BE2C (cell line): ENCODE results near the gene DPF3.

Experiments
- DNase-seq: peaks from one replicate; pipeline ENCODE4 v3.0.0-alpha.2; 2020
- H3K27me3 ChIP-seq: fragments of 250-450 bp; sonication (Bioruptor Pico); 2 replicates; pipeline ENCODE4 v1.5.1; 2020; ENCODE audit warnings: mild to moderate bottlenecking
- H3K36me3 ChIP-seq: fragments of 250-450 bp; sonication (Bioruptor Pico); 2 replicates; pipeline ENCODE4 v1.5.1; 2020; ENCODE audit warnings: mild to moderate bottlenecking
- H3K4me1 ChIP-seq: fragments of 250-450 bp; sonication (Bioruptor Pico); 2 replicates; pipeline ENCODE4 v1.5.1; 2020
- H3K4me3 ChIP-seq: 2 replicates; pipeline ENCODE4 v1.5.1; 2011; ENCODE audit warnings: low read depth, low read length
- H3K9me3 ChIP-seq: fragments of 250-450 bp; sonication (Bioruptor Pico); 2 replicates; pipeline ENCODE4 v1.5.1; 2020
- TF ChIP-seq, protein P1 (sequence below): IDR thresholded peaks from 2 replicates; pipeline ENCODE4 v1.5.1; 2012; ENCODE audit warnings: mild to moderate bottlenecking, low read depth, low read length

The DPF3 gene

DNA sequence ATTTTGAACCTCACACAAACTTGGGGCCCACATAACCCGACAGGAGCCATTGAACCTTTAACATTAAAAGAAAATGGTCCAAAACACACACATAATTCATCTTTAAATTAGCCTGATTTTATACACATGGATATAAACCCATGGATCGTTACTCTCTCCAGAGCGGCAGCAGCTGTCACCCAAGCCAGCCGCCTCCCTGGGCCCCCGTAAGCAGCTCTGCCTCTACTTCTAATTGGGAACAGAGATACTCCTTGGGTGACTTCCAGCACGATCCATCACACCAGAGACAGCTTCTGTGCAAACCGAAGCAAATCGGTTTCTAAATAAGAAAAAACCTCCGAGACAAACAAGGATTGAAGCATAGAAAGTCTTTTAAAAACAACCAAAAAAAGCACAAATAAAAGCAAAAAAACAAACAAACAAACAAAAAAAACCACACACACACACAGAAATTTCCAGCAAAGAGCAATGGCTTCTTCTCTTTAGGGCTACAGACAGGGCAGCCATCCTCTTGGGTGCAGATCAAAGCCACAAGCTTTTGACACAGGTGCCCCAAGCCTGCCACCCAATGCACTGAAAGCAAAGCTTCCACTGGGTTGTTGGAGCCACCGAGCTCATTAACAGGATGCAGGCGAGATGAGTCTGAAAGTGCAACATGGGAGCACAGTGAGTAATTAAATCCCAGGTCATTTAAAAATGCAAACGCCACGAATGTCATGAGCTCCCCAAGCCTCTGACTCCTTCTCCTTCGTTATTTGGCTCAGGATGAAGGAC lies 156.9 kb downstream of the DPF3 start:
- H3K27me3 ChIP-seq, result no peaks in the 10 kb centered on the region
- H3K9me3 ChIP-seq, result no peaks in the 10 kb centered on the region
- no peaks in the 10 kb centered on the region; the same call in 1 of the 2 replicates for H3K36me3 ChIP-seq
- TF ChIP-seq, protein P1, sequence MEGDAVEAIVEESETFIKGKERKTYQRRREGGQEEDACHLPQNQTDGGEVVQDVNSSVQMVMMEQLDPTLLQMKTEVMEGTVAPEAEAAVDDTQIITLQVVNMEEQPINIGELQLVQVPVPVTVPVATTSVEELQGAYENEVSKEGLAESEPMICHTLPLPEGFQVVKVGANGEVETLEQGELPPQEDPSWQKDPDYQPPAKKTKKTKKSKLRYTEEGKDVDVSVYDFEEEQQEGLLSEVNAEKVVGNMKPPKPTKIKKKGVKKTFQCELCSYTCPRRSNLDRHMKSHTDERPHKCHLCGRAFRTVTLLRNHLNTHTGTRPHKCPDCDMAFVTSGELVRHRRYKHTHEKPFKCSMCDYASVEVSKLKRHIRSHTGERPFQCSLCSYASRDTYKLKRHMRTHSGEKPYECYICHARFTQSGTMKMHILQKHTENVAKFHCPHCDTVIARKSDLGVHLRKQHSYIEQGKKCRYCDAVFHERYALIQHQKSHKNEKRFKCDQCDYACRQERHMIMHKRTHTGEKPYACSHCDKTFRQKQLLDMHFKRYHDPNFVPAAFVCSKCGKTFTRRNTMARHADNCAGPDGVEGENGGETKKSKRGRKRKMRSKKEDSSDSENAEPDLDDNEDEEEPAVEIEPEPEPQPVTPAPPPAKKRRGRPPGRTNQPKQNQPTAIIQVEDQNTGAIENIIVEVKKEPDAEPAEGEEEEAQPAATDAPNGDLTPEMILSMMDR, result no peak
- peak; percentile 74 for DNase-seq
- H3K4me1 ChIP-seq, result peaks cover 52% of the 10 kb centered on the region
- peak overlapping the region; percentile 30 for H3K4me3 ChIP-seq

DNA sequence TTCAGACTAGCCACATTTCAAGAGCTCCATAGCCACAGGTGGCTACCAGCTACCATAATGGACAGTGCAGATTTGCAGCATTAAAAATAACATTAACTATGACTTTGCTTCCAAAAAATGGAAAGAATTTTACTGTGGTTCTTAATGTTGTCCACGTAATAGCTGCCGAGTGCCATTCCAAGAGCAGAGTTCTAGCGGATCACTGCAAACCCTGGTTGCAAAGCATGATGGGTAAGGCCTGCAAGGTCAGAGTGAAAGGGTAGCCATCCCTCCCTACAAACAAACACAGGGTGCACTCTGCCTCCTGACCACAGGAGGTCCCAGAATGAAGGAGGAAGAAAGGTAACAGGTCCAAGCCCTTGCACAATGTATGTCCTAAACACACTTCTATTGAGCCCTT lies 157.6 kb downstream of the DPF3 start:
- Histone ChIP-seq H3K27me3 (no peaks in the 10 kb centered on the region), H3K4me1 (peaks cover 46% of the 10 kb centered on the region), H3K9me3 (no peaks in the 10 kb centered on the region), H3K36me3 (no peaks in the 10 kb centered on the region; the same call in 1 of the 2 replicates), H3K4me3 (0 out of 2 replicates have a peak overlapping the region, but pooled peaks have one; percentile 30)
- TF ChIP-seq, protein P1, result peak; percentile 63
- DNase-seq, result peak; percentile 65

DNA sequence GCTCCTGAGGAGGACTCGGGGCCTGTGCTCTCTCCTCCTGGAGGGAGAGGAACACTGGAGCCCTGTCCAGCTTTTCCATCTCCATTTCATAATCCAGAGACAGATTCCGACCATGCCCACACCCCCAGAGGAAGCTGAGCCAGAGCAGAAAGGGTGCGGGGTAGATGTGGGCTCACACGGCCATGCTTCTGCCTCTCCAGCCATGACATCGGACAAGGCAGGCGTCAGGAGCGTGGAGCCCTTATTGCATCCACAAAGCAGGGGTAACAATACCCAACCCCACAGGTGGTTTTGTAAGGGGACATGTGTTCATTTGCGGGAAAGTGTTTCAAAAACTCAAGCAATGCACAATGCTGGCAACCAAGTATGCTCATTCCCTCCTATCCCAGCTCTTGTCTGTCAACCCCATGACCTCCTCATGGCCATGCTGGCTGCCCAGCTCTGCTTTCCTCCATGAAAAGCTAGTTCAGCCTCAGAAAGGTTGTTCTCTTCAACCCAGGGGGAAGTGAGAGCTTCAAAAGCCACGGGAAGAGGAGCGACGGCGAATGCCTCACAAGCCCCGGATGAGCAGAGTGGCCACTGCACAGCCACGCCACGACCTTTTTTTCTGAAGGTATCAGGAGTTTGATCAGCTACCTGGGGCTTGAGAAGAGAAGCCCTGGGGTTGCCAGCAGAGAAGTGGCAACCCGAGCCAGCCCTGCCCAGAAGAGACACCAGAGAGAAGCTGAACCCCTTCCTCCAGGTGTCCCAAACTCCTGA lies 161.7 kb downstream of the DPF3 start:
- Histone ChIP-seq H3K36me3 (peaks cover 14% of the 10 kb centered on the region), H3K9me3 (no peaks in the 10 kb centered on the region), H3K4me1 (peaks cover 17% of the 10 kb centered on the region), H3K27me3 (no peaks in the 10 kb centered on the region), H3K4me3 (no peak overlapping the region)
- DNase-seq, result no peak
- TF ChIP-seq, protein P1, result no peak

DNA sequence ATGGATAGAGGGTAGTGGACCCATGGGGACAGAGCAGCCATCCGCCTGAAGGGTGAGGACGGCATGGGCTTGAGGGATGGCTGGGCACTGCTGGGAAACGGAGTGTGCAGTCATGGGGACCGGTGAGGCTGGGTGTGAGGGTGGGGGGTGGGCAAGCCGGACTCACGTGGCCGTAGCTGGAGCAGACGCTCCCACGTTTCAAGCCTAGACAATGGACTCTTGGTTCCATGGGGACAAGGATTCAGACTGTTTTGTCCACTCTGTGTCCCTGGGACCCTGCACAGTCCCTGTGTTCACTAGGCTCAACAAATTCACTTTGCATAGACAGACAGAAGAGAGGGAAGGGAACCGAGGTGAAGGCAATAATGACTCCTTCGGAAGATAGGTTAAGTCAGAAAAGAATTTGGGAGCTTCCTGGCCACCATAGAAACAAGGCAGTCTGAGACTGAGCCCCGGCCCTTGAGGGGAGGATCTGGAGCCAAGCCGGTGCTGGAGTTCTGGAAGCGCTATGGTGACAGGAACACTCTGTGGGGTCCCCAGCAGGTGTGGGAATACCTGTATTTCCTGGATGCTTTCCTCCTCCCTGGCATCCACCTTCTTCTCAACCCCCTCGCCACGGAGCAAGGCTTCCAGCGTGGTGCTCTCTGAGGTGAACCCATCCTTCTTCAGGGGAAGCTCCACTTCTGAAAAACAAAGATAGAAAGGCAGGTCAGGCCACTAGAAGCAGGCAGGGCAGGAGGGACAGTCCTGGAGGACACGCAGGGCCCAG lies 162.5 kb downstream of the DPF3 start:
- H3K36me3 ChIP-seq, result peaks cover 14% of the 10 kb centered on the region
- H3K9me3 ChIP-seq, result no peaks in the 10 kb centered on the region
- no peak overlapping the region for H3K4me3 ChIP-seq
- H3K4me1 ChIP-seq, result peaks cover 14% of the 10 kb centered on the region
- TF ChIP-seq, protein P1, result no peak
- no peaks in the 10 kb centered on the region for H3K27me3 ChIP-seq
- no peak for DNase-seq

DNA sequence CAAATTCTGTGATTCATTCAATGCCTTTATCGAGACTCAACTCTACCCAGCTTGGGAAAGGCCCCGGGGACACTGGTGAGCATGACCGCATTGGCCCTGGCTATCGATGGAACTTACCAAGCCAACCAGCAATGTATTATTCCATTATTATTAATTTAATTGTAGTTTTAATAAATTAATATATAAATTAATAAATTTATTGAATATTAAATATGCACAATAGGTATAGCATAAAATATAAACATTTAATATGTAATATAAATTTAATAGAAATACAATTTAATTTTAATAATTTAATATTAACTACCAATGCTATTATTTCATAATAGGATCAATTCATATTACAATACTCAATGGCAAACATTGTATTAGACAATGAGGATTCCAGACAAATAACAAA lies 163.4 kb downstream of the DPF3 start:
- TF ChIP-seq, protein P1, result no peak
- Histone ChIP-seq H3K4me3 (no peak overlapping the region), H3K36me3 (peaks cover 14% of the 10 kb centered on the region), H3K27me3 (no peaks in the 10 kb centered on the region), H3K9me3 (no peaks in the 10 kb centered on the region), H3K4me1 (peaks cover 6% of the 10 kb centered on the region; the same call in 1 of the 2 replicates)
- no peak for DNase-seq
